IMR-90 (cell line): ENCODE measurements around the gene CASP8. TPM values are rescaled to one million over a fixed set of nuclear protein-coding genes. Genes with fewer than 3 reads are reported as not detected.

Experiments
- ATAC-seq: fragments of 200-7000 bp; cut with Tn5 transposase; 2 replicates; pipeline ENCODE4 v1.9.1; 2020; ENCODE audit warnings: low read depth, mild to moderate bottlenecking, moderate library complexity
- BruUV-seq: library from RNA; stranded (reverse); fragments of 400-500 nt; replicated peaks from 2 replicates; lab custom pipeline; 2021; lab: Mats Ljungman, UMichigan
- CTCF ChIA-PET: fragments of 300-600 bp; formaldehyde crosslinking; extraction: SDS; loops from one replicate; lab custom pipeline; 2021; ENCODE audit warnings: antibody characterized with exemption; lab: Yijun Ruan, JAX
- POLR2A ChIA-PET: fragments of 300-600 bp; sonication (Branson Sonifier 250); formaldehyde crosslinking; loops from one replicate; lab custom pipeline; 2022; ENCODE audit warnings: antibody characterized with exemption; ENCODE audit not compliant: unreplicated experiment; lab: Charles Lee
- DNase-seq: peaks from one replicate; pipeline ENCODE4 v3.0.0; 2013
- H2AFZ ChIP-seq: replicated peaks from 2 replicates; pipeline ENCODE3; 2013; ENCODE audit warnings: low read length, mild to moderate bottlenecking; ENCODE audit not compliant: poor library complexity
- H2AK5ac ChIP-seq: 2 replicates; pipeline ENCODE4 v1.6.1; 2013; ENCODE audit warnings: low read depth, low read length, inconsistent platforms
- H2AK9ac ChIP-seq: replicated peaks from 2 replicates; pipeline ENCODE3; 2013; ENCODE audit warnings: mild to moderate bottlenecking, low read depth, low read length, moderate library complexity; ENCODE audit not compliant: poor library complexity
- H2BK120ac ChIP-seq: 2 replicates; pipeline ENCODE4 v1.6.1; 2013; ENCODE audit warnings: low read depth, low read length, inconsistent platforms
- H2BK15ac ChIP-seq: 3 replicates; pipeline ENCODE4 v1.6.1; 2013; ENCODE audit warnings: low read depth, low read length, inconsistent platforms
- H2BK20ac ChIP-seq: 2 replicates; pipeline ENCODE4 v1.6.1; 2013; ENCODE audit warnings: low read depth, mild to moderate bottlenecking, inconsistent platforms, low read length, moderate library complexity
- H2BK5ac ChIP-seq: 2 replicates; pipeline ENCODE4 v1.6.1; 2013; ENCODE audit warnings: mild to moderate bottlenecking, low read depth, low read length, inconsistent platforms; ENCODE audit not compliant: poor library complexity, severe bottlenecking
- H3K14ac ChIP-seq: replicated peaks from 2 replicates; pipeline ENCODE4 v1.6.1; 2013; ENCODE audit warnings: low read depth, low read length, inconsistent platforms
- H3K18ac ChIP-seq: 2 replicates; pipeline ENCODE4 v1.6.1; 2013; ENCODE audit warnings: low read depth, low read length, control low read depth
- H3K23ac ChIP-seq: 2 replicates; pipeline ENCODE4 v1.6.1; 2013; ENCODE audit warnings: low read depth, low read length, inconsistent platforms
- H3K27ac ChIP-seq: 2 replicates; pipeline ENCODE4 v1.5.1; 2013; ENCODE audit warnings: mild to moderate bottlenecking, control low read depth, low read length; ENCODE audit not compliant: insufficient read depth
- H3K27me3 ChIP-seq: 2 replicates; pipeline ENCODE4 v1.6.1; 2013; ENCODE audit warnings: low read length; ENCODE audit not compliant: control insufficient read depth, insufficient read depth
- H3K36me3 ChIP-seq: 2 replicates; pipeline ENCODE4 v1.6.1; 2013; ENCODE audit warnings: low read length, mixed read lengths; ENCODE audit not compliant: control insufficient read depth, insufficient read depth
- H3K4ac ChIP-seq: 2 replicates; pipeline ENCODE4 v1.6.1; 2013; ENCODE audit warnings: low read depth, low read length, inconsistent platforms
- H3K4me1 ChIP-seq: 2 replicates; pipeline ENCODE4 v1.6.1; 2013; ENCODE audit warnings: low read length, mixed read lengths; ENCODE audit not compliant: control insufficient read depth, insufficient read depth
- H3K4me2 ChIP-seq: 2 replicates; pipeline ENCODE4 v1.6.1; 2013; ENCODE audit warnings: low read depth, mild to moderate bottlenecking, control low read depth, low read length, moderate library complexity
- H3K4me3 ChIP-seq: 2 replicates; pipeline ENCODE4 v1.5.1; 2013; ENCODE audit warnings: low read depth, mild to moderate bottlenecking, control low read depth, low read length, moderate library complexity; ENCODE audit not compliant: insufficient read depth
- H3K56ac ChIP-seq: 2 replicates; pipeline ENCODE4 v1.6.1; 2013; ENCODE audit warnings: low read length, inconsistent platforms; ENCODE audit not compliant: insufficient read depth; ENCODE audit errors: extremely low read depth
- H3K79me1 ChIP-seq, 2 experiments: 2 replicates each; pipeline ENCODE4 v1.6.1; 2013; ENCODE audit warnings: low read length in 2 of 2, inconsistent platforms in 1 of 2, low read depth in 1 of 2
- H3K9ac ChIP-seq: 2 replicates; pipeline ENCODE4 v1.6.1; 2013; ENCODE audit warnings: low read depth, low read length, control low read depth
- H3K9me1 ChIP-seq: 2 replicates; pipeline ENCODE4 v1.6.1; 2013; ENCODE audit warnings: low read length, inconsistent platforms; ENCODE audit not compliant: insufficient read depth
- H3K9me3 ChIP-seq: 2 replicates; pipeline ENCODE4 v1.6.1; 2013; ENCODE audit warnings: low read length; ENCODE audit not compliant: control insufficient read depth, insufficient read depth
- H4K20me1 ChIP-seq: 2 replicates; pipeline ENCODE4 v1.6.1; 2013; ENCODE audit warnings: low read length, inconsistent platforms; ENCODE audit not compliant: insufficient read depth
- H4K5ac ChIP-seq: 2 replicates; pipeline ENCODE4 v1.6.1; 2013; ENCODE audit warnings: mild to moderate bottlenecking, low read depth, low read length, control low read depth
- H4K8ac ChIP-seq, 2 experiments: 2 replicates each; pipeline ENCODE4 v1.6.1; 2013; ENCODE audit warnings: low read depth in 2 of 2, low read length in 2 of 2, control low read depth in 1 of 2, inconsistent platforms in 1 of 2
- H4K91ac ChIP-seq: 2 replicates; pipeline ENCODE4 v1.6.1; 2013; ENCODE audit warnings: low read depth, low read length, inconsistent platforms; ENCODE audit not compliant: insufficient read depth
- BHLHE40 ChIP-seq: fragments of 150-350 bp; IDR thresholded peaks from 2 replicates; pipeline ENCODE4 v1.6.1; 2016; ENCODE audit warnings: mild to moderate bottlenecking, low read depth, low read length
- CEBPB ChIP-seq: IDR thresholded peaks from 2 replicates; pipeline ENCODE4 v1.6.1; 2012; ENCODE audit warnings: low read depth, low read length, improper control_type of control experiment
- CHD1 ChIP-seq: IDR thresholded peaks from 2 replicates; pipeline ENCODE4 v1.6.1; 2012; ENCODE audit warnings: low read depth, low read length, improper control_type of control experiment
- CTCF ChIP-seq: conservative IDR thresholded peaks from 2 replicates; pipeline ENCODE4 v1.5.1; 2012; ENCODE audit warnings: mild to moderate bottlenecking, low read depth, low read length, improper control_type of control experiment
- ELK1 ChIP-seq: fragments of 150-350 bp; IDR thresholded peaks from 2 replicates; pipeline ENCODE4 v1.6.1; 2016; ENCODE audit warnings: low read depth, mild to moderate bottlenecking, low read length, moderate library complexity, borderline replicate concordance
- FOS ChIP-seq: fragments of 150-350 bp; IDR thresholded peaks from 2 replicates; pipeline ENCODE4 v1.6.1; 2016; ENCODE audit warnings: low read depth, low read length
- MAFK ChIP-seq: IDR thresholded peaks from 2 replicates; pipeline ENCODE4 v1.6.1; 2012; ENCODE audit warnings: low read depth, low read length, improper control_type of control experiment
- MAZ ChIP-seq: IDR thresholded peaks from 2 replicates; pipeline ENCODE4 v1.6.1; 2012; ENCODE audit warnings: low read depth, mild to moderate bottlenecking, low read length, improper control_type of control experiment, moderate library complexity, borderline replicate concordance
- MXI1 ChIP-seq: IDR thresholded peaks from 2 replicates; pipeline ENCODE4 v1.6.1; 2012; ENCODE audit warnings: low read depth, mild to moderate bottlenecking, low read length, moderate library complexity, borderline replicate concordance
- NFE2L2 ChIP-seq: fragments of 150-350 bp; IDR thresholded peaks from 2 replicates; pipeline ENCODE4 v1.6.1; 2016; ENCODE audit warnings: low read depth, mild to moderate bottlenecking, low read length
- POLR2A ChIP-seq: IDR thresholded peaks from 2 replicates; pipeline ENCODE4 v1.6.1; 2012; ENCODE audit warnings: mild to moderate bottlenecking, low read depth, low read length
- RAD21 ChIP-seq: IDR thresholded peaks from 2 replicates; pipeline ENCODE4 v1.6.1; 2012; ENCODE audit warnings: low read length, improper control_type of control experiment
- RCOR1 ChIP-seq: IDR thresholded peaks from 2 replicates; pipeline ENCODE4 v1.6.1; 2012; ENCODE audit warnings: mild to moderate bottlenecking, low read length, improper control_type of control experiment; ENCODE audit not compliant: insufficient replicate concordance
- RFX5 ChIP-seq: IDR thresholded peaks from 2 replicates; pipeline ENCODE4 v1.8.0; 2012; ENCODE audit warnings: low read depth, mild to moderate bottlenecking, low read length, moderate library complexity
- SMC3 ChIP-seq: fragments of 150-350 bp; IDR thresholded peaks from 2 replicates; pipeline ENCODE4 v1.6.1; 2016; ENCODE audit warnings: low read depth, mild to moderate bottlenecking, antibody characterized with exemption, low read length, moderate library complexity
- WGBS, 2 experiments: methylation state at CpG; one replicate each; pipeline versions ENCODE4 v1.1.5 to v1.1.7; 2013; ENCODE audit warnings: missing lambda C conversion rate in 2 of 2; ENCODE audit not compliant: insufficient read length in 1 of 2; ENCODE audit errors: extremely low coverage in 2 of 2; 5-methylcytosine and 5-hydroxymethylcytosine counted together
- dilution Hi-C: fragments of 300-500 bp; cut with HindIII; formaldehyde crosslinking; loops from one replicate; pipeline ENCODE4 v1.14.3; 2018; ENCODE audit warnings: low sequenced_read_pairs; ENCODE audit not compliant: unreplicated experiment
- in situ Hi-C: fragments of 300-500 bp; cut with MboI; formaldehyde crosslinking; loops from 3 replicates; pipeline ENCODE4 v1.14.3; 2019; ENCODE audit warnings: low sequenced_read_pairs, inconsistent platforms, mixed read lengths
- intact Hi-C: fragments of 100-400 bp; cut with micrococcal nuclease; formaldehyde crosslinking; loops from 2 replicates; pipeline ENCODE4 v1.10.0; 2022
- polyA plus RNA-seq, 3 experiments: library from polyadenylated mRNA; depleted of rRNA; stranded (reverse); fragments of >200 nt; gene quantifications; 2 replicates each; pipeline ENCODE4 v1.2.3, GENCODE V29; 2012; ENCODE audit warnings: low replicate concordance in 1 of 3
- total RNA-seq: library from RNA; depleted of rRNA; stranded (reverse); fragments of >200 nt; gene quantifications from 2 replicates; pipeline ENCODE4 v1.2.3, GENCODE V29; 2012
- TF ChIP-seq, protein P1 (sequence below): fragments of 150-350 bp; IDR thresholded peaks from 2 replicates; pipeline ENCODE4 v1.6.1; 2017; ENCODE audit warnings: mild to moderate bottlenecking, antibody characterized with exemption, low read length, low read depth

The CASP8 gene
- total and polyA plus RNA-seq, 2 of the 4 experiments (the other 2 are of a cell fraction) = 13.1 to 17.0 TPM

- Histone ChIP-seq H2BK5ac (no peak overlapping the region), H3K79me1 (no peaks in the 10 kb centered on the region), H3K27me3 (no peaks in the 10 kb centered on the region), H3K23ac (no peak overlapping the region), H3K9me1 (no peaks in the 10 kb centered on the region; the same call in none of the 2 replicates), H3K4me1 (no peaks in the 10 kb centered on the region), H3K14ac (no peak overlapping the region), H2BK20ac (no peak overlapping the region), H4K5ac (no peak overlapping the region), H3K27ac (no peak overlapping the region), H2BK15ac (no peak overlapping the region), H3K56ac (no peak overlapping the region), H2AK5ac (no peak overlapping the region), H3K4ac (no peak overlapping the region), H4K8ac (no peak overlapping the region), H3K18ac (no peak overlapping the region), H3K9ac (no peak overlapping the region), H4K91ac (no peak overlapping the region), H3K4me3 (no peak overlapping the region), H3K36me3 (peaks cover 22% of the 10 kb centered on the region), H2AK9ac (no peak overlapping the region), H4K20me1 (no peaks in the 10 kb centered on the region), H2AFZ (no peak overlapping the region), H3K9me3 (peaks cover 2% of the 10 kb centered on the region; the same call in 1 of the 2 replicates), H3K4me2 (no peak overlapping the region), H2BK120ac (no peak overlapping the region)
- POLR2A ChIA-PET = no interaction called here
- CTCF ChIA-PET = no interaction called here
- dilution Hi-C loops (no loop called here), intact Hi-C loops (no loop called here), in situ Hi-C loops (no loop called here)
- DNase-seq (peak; percentile 17), ATAC-seq (no peak)
- BruUV-seq = no TSS peak
- 83% methylated on average over 1 of the region's 1 CpG; no CpG with 5 or more reads in 1 of the 2 experiments for WGBS, 2 experiments
- TF ChIP-seq MXI1 (no peak), NFE2L2 (no peak), BHLHE40 (no peak), SMC3 (no peak), CTCF (no peak), MAZ (no peak), FOS (no peak), POLR2A (no peak), RCOR1 (no peak), CHD1 (no peak), RAD21 (no peak), MAFK (no peak), CEBPB (no peak), ELK1 (no peak), RFX5 (no peak)
- TF ChIP-seq, protein P1, sequence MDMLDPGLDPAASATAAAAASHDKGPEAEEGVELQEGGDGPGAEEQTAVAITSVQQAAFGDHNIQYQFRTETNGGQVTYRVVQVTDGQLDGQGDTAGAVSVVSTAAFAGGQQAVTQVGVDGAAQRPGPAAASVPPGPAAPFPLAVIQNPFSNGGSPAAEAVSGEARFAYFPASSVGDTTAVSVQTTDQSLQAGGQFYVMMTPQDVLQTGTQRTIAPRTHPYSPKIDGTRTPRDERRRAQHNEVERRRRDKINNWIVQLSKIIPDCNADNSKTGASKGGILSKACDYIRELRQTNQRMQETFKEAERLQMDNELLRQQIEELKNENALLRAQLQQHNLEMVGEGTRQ = no peak
Measured at GRCh38 chr2:201285499-201285898, 25.2 kb downstream of the CASP8 start.
